Kidney capillary endothelial cell (primary cell): ENCODE results near the gene COX19.
A peak's percentile ranks its signal among the peaks of the same experiment; 100 is the strongest.
"Not testable (repeated sequence)": the region's sequence is repeated elsewhere in the genome, so short reads cannot be mapped to it uniquely, and the experiment has no call there.

Source experiments
- DNase-seq: peaks from one replicate; pipeline ENCODE4 v3.0.0-alpha.2; 2018; ENCODE audit warnings: low spot score

COX19 gene

GRCh38 chr7:1010226-1010625 is 34.9 kb upstream of the COX19 start:
- no peak for DNase-seq

GRCh38 chr7:1009747-1010146 is 34.4 kb upstream of the COX19 start:
- DNase-seq, result no peak

GRCh38 chr7:1008733-1009363 is 33.5 kb upstream of the COX19 start:
- no peak for DNase-seq

GRCh38 chr7:1007901-1008300 is 32.6 kb upstream of the COX19 start:
- no peak for DNase-seq

- DNase-seq, result no peak
Observed at GRCh38 chr7:1005303-1005702, 30.0 kb upstream of the COX19 start.

- no peak for DNase-seq
Observed at GRCh38 chr7:1004018-1004852, 28.9 kb upstream of the COX19 start.

- DNase-seq, result not testable (repeated sequence)
Observed at GRCh38 chr7:1002445-1002844, 27.1 kb upstream of the COX19 start.

GRCh38 chr7:1002026-1002425 is 26.7 kb upstream of the COX19 start:
- DNase-seq, result not testable (repeated sequence)

GRCh38 chr7:1001069-1001770 is 25.9 kb upstream of the COX19 start:
- not testable (repeated sequence) for DNase-seq

- DNase-seq, result no peak
Observed at GRCh38 chr7:999941-1000935, 24.9 kb upstream of the COX19 start.

GRCh38 chr7:999149-999879 is 24.0 kb upstream of the COX19 start:
- DNase-seq, result no peak

- DNase-seq, result no peak
Observed at GRCh38 chr7:997404-998395, 22.4 kb upstream of the COX19 start.

GRCh38 chr7:996079-996872 is 20.9 kb upstream of the COX19 start:
- no peak for DNase-seq

- DNase-seq, result no peak
Observed at GRCh38 chr7:995571-995970, 20.2 kb upstream of the COX19 start.

- DNase-seq, result no peak
Observed at GRCh38 chr7:994592-995308, 19.4 kb upstream of the COX19 start.

- DNase-seq, result peak; percentile 91
Observed at GRCh38 chr7:992709-993607, 17.6 kb upstream of the COX19 start.
